Measurements from ENCODE around the gene PDIA5.

GRCh38 chr3:123046262-123047061 lies 20.4 kb upstream of the PDIA5 start:
- TF ChIP-seq EZH2 (IDR thresholded peaks at IDR 0.05; ENCODE audit: low read length) (no peak), CTCF (optimal IDR thresholded peaks at IDR 0.05 in 1 of 3, IDR thresholded peaks at IDR 0.05 in 1 of 3, conservative IDR thresholded peaks at IDR 0.05 in 1 of 3; ENCODE audit: extremely low read depth in 1 of 3, insufficient read depth in 2 of 3, low read length in 3 of 3) (no peak)

Data from keratinocyte (primary cell).